Measurements from ENCODE around the gene PAPPA. TPM values are rescaled to one million over a fixed set of nuclear protein-coding genes. Genes with fewer than 3 reads are reported as not detected.

Gene PAPPA
- total RNA-seq, 2 donors from 2014 or later = 0.09 TPM

GRCh38 chr9:116432051-116432450 is 278.5 kb downstream of the PAPPA start:
- Histone ChIP-seq H3K9me3 (ENCODE audit: control insufficient read depth, low read length) (no peaks in the 10 kb centered on the region), H3K27me3 (ENCODE audit: control insufficient read depth, insufficient read depth, low read length, poor library complexity, severe bottlenecking) (peaks cover 4% of the 10 kb centered on the region), H3K9ac (ENCODE audit: extremely low read depth, low read length, poor library complexity, severe bottlenecking) (no peak overlapping the region), H3K36me3 (ENCODE audit: control insufficient read depth, insufficient read depth, low read length) (no peaks in the 10 kb centered on the region), H3K4me1 (ENCODE audit: control insufficient read depth, insufficient read depth, low read length) (no peaks in the 10 kb centered on the region), H3K27ac (ENCODE audit: low read depth, low read length) (no peak overlapping the region), H3K4me3 (ENCODE audit: low read length) (no peak overlapping the region)
- TF ChIP-seq, protein P1, sequence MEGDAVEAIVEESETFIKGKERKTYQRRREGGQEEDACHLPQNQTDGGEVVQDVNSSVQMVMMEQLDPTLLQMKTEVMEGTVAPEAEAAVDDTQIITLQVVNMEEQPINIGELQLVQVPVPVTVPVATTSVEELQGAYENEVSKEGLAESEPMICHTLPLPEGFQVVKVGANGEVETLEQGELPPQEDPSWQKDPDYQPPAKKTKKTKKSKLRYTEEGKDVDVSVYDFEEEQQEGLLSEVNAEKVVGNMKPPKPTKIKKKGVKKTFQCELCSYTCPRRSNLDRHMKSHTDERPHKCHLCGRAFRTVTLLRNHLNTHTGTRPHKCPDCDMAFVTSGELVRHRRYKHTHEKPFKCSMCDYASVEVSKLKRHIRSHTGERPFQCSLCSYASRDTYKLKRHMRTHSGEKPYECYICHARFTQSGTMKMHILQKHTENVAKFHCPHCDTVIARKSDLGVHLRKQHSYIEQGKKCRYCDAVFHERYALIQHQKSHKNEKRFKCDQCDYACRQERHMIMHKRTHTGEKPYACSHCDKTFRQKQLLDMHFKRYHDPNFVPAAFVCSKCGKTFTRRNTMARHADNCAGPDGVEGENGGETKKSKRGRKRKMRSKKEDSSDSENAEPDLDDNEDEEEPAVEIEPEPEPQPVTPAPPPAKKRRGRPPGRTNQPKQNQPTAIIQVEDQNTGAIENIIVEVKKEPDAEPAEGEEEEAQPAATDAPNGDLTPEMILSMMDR (conservative IDR thresholded peaks at IDR 0.05) = no peak
- Mint-ChIP-seq H3K27ac (no peak overlapping the region), H3K4me3 (no peak overlapping the region), H3K36me3 (ENCODE audit: low read depth) (no peaks in the 10 kb centered on the region), H3K4me1 (peaks cover 4% of the 10 kb centered on the region), H3K9me3 (no peaks in the 10 kb centered on the region), H3K27me3 (ENCODE audit: insufficient read depth) (peaks cover 27% of the 10 kb centered on the region)
- WGBS, 2 experiments (ENCODE audit: insufficient coverage in 1 of 2, insufficient read length in 1 of 2) = 89% methylated on average over 1 of the region's 1 CpG; no CpG with 5 or more reads in 1 of the 2 experiments
- DNase-seq = no peak

- WGBS, 2 experiments (ENCODE audit: insufficient coverage in 1 of 2, insufficient read length in 1 of 2) = 90 to 95% methylated on average over 4 of the region's 4 CpGs
- Histone ChIP-seq H3K27ac (ENCODE audit: low read depth, low read length) (no peak overlapping the region), H3K36me3 (ENCODE audit: control insufficient read depth, insufficient read depth, low read length) (no peaks in the 10 kb centered on the region), H3K9ac (ENCODE audit: extremely low read depth, low read length, poor library complexity, severe bottlenecking) (no peak overlapping the region), H3K4me3 (ENCODE audit: low read length) (no peak overlapping the region), H3K27me3 (ENCODE audit: control insufficient read depth, insufficient read depth, low read length, poor library complexity, severe bottlenecking) (peaks cover 4% of the 10 kb centered on the region), H3K4me1 (ENCODE audit: control insufficient read depth, insufficient read depth, low read length) (no peaks in the 10 kb centered on the region), H3K9me3 (ENCODE audit: control insufficient read depth, low read length) (no peaks in the 10 kb centered on the region)
- Mint-ChIP-seq H3K4me1 (peaks cover 4% of the 10 kb centered on the region), H3K4me3 (no peak overlapping the region), H3K27ac (no peak overlapping the region), H3K9me3 (no peaks in the 10 kb centered on the region), H3K36me3 (ENCODE audit: low read depth) (peaks cover 1% of the 10 kb centered on the region), H3K27me3 (ENCODE audit: insufficient read depth) (peaks cover 37% of the 10 kb centered on the region)
- TF ChIP-seq, protein P1 (conservative IDR thresholded peaks at IDR 0.05) = no peak
- DNase-seq = no peak
These were observed 280.7 kb downstream of the PAPPA start for GRCh38 chr9:116434314-116434713.

GRCh38 chr9:116435706-116436105 is 282.1 kb downstream of the PAPPA start:
- no peaks in the 10 kb centered on the region for H3K9me3 ChIP-seq (ENCODE audit: control insufficient read depth, low read length)
- H3K36me3 Mint-ChIP-seq (ENCODE audit: low read depth) = peaks cover 3% of the 10 kb centered on the region
- peak; percentile 57 for DNase-seq
- TF ChIP-seq, protein P1 (conservative IDR thresholded peaks at IDR 0.05) = no peak
- H3K4me1 ChIP-seq (ENCODE audit: control insufficient read depth, insufficient read depth, low read length) = no peaks in the 10 kb centered on the region
- no peak overlapping the region for H3K4me3 ChIP-seq (ENCODE audit: low read length)
- 83 to 87% methylated on average over 4 of the region's 4 CpGs for WGBS, 2 experiments (ENCODE audit: insufficient coverage in 1 of 2, insufficient read length in 1 of 2)
- H3K27me3 ChIP-seq (ENCODE audit: control insufficient read depth, insufficient read depth, low read length, poor library complexity, severe bottlenecking) = peaks cover 4% of the 10 kb centered on the region
- no peak overlapping the region for H3K9ac ChIP-seq (ENCODE audit: extremely low read depth, low read length, poor library complexity, severe bottlenecking)
- no peak overlapping the region for H3K27ac Mint-ChIP-seq
- no peaks in the 10 kb centered on the region for H3K9me3 Mint-ChIP-seq
- peaks cover 4% of the 10 kb centered on the region for H3K4me1 Mint-ChIP-seq
- H3K36me3 ChIP-seq (ENCODE audit: control insufficient read depth, insufficient read depth, low read length) = no peaks in the 10 kb centered on the region
- H3K27ac ChIP-seq (ENCODE audit: low read depth, low read length) = no peak overlapping the region
- no peak overlapping the region for H3K4me3 Mint-ChIP-seq
- peaks cover 43% of the 10 kb centered on the region for H3K27me3 Mint-ChIP-seq (ENCODE audit: insufficient read depth)
